ENCODE data around the gene C9orf78. TPM values are rescaled to one million over a fixed set of nuclear protein-coding genes. Genes with fewer than 3 reads are reported as not detected.

The C9orf78 gene
- total and polyA plus RNA-seq, 2 experiments from 2014 or later = 34.4 to 84.6 TPM

- peaks cover 23% of the 10 kb centered on the region for H3F3A ChIP-seq (replicated peaks; ENCODE audit: low read depth)
- TF ChIP-seq, protein P1, sequence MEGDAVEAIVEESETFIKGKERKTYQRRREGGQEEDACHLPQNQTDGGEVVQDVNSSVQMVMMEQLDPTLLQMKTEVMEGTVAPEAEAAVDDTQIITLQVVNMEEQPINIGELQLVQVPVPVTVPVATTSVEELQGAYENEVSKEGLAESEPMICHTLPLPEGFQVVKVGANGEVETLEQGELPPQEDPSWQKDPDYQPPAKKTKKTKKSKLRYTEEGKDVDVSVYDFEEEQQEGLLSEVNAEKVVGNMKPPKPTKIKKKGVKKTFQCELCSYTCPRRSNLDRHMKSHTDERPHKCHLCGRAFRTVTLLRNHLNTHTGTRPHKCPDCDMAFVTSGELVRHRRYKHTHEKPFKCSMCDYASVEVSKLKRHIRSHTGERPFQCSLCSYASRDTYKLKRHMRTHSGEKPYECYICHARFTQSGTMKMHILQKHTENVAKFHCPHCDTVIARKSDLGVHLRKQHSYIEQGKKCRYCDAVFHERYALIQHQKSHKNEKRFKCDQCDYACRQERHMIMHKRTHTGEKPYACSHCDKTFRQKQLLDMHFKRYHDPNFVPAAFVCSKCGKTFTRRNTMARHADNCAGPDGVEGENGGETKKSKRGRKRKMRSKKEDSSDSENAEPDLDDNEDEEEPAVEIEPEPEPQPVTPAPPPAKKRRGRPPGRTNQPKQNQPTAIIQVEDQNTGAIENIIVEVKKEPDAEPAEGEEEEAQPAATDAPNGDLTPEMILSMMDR (conservative IDR thresholded peaks at IDR 0.05; ENCODE audit: low read depth in 2 of 2) = peak in 1 of 2 experiments; percentile 24; a peak in 1 of 4 replicates
- TF ChIP-seq, protein P2, sequence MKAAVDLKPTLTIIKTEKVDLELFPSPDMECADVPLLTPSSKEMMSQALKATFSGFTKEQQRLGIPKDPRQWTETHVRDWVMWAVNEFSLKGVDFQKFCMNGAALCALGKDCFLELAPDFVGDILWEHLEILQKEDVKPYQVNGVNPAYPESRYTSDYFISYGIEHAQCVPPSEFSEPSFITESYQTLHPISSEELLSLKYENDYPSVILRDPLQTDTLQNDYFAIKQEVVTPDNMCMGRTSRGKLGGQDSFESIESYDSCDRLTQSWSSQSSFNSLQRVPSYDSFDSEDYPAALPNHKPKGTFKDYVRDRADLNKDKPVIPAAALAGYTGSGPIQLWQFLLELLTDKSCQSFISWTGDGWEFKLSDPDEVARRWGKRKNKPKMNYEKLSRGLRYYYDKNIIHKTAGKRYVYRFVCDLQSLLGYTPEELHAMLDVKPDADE (IDR thresholded peaks at IDR 0.05) = no peak
- TF ChIP-seq POLR2AphosphoS5 (IDR thresholded peaks at IDR 0.05; ENCODE audit: low read depth) (peak; percentile 89), CREB1 (CRISPR knock-in tag; IDR thresholded peaks at IDR 0.05; ENCODE audit: low read depth) (no peak), ZNF114 (CRISPR knock-in tag; IDR thresholded peaks at IDR 0.05) (no peak), NANOG (IDR thresholded peaks at IDR 0.05; ENCODE audit: borderline replicate concordance) (no peak)
- Mint-ChIP-seq H3K36me3 (ENCODE audit: low read depth) (peaks cover 8% of the 10 kb centered on the region; the same call in 1 of the 3 replicates), H3K4me3 (peak overlapping the region; percentile 66), H3K27me3 (ENCODE audit: insufficient read depth, low read depth, poor library complexity) (peaks cover 22% of the 10 kb centered on the region), H3K9me3 (no peaks in the 10 kb centered on the region), H3K4me1 (peaks cover 59% of the 10 kb centered on the region), H3K27ac (peak overlapping the region; percentile 93)
- H3K9me2 ChIP-seq (ENCODE audit: insufficient read depth) = no peaks in the 10 kb centered on the region
- peak overlapping the region; percentile 1; the same call in 1 of the 2 replicates for H2AFZ ChIP-seq
- H3K79me2 ChIP-seq (replicated peaks; ENCODE audit: insufficient read depth) = no peaks in the 10 kb centered on the region
- ATAC-seq (peak; percentile 80), DNase-seq (ENCODE audit: low spot score) (peak; percentile 97)
- H4K20me1 ChIP-seq (replicated peaks; ENCODE audit: insufficient read depth) = no peaks in the 10 kb centered on the region
- peak overlapping the region; percentile 76 for H3K4me2 ChIP-seq
- H3K36me3 ChIP-seq (ENCODE audit: insufficient read depth) = no peaks in the 10 kb centered on the region
- peaks cover 44% of the 10 kb centered on the region for H3K4me1 ChIP-seq (ENCODE audit: insufficient read depth)
- peak overlapping the region; percentile 46 for H3K4me3 ChIP-seq
- peak overlapping the region; percentile 71; the same call in 1 of the 2 replicates for H3K27ac ChIP-seq (ENCODE audit: low read depth)
- H3K27me3 ChIP-seq (ENCODE audit: insufficient read depth) = no peaks in the 10 kb centered on the region
These were observed 49.3 kb upstream of the C9orf78 start for GRCh38 chr9:129884220-129885017.

GRCh38 chr9:129881547-129882324, 46.7 kb upstream of the C9orf78 start:
- no peak overlapping the region for H2AFZ ChIP-seq
- TF ChIP-seq, protein P3, sequence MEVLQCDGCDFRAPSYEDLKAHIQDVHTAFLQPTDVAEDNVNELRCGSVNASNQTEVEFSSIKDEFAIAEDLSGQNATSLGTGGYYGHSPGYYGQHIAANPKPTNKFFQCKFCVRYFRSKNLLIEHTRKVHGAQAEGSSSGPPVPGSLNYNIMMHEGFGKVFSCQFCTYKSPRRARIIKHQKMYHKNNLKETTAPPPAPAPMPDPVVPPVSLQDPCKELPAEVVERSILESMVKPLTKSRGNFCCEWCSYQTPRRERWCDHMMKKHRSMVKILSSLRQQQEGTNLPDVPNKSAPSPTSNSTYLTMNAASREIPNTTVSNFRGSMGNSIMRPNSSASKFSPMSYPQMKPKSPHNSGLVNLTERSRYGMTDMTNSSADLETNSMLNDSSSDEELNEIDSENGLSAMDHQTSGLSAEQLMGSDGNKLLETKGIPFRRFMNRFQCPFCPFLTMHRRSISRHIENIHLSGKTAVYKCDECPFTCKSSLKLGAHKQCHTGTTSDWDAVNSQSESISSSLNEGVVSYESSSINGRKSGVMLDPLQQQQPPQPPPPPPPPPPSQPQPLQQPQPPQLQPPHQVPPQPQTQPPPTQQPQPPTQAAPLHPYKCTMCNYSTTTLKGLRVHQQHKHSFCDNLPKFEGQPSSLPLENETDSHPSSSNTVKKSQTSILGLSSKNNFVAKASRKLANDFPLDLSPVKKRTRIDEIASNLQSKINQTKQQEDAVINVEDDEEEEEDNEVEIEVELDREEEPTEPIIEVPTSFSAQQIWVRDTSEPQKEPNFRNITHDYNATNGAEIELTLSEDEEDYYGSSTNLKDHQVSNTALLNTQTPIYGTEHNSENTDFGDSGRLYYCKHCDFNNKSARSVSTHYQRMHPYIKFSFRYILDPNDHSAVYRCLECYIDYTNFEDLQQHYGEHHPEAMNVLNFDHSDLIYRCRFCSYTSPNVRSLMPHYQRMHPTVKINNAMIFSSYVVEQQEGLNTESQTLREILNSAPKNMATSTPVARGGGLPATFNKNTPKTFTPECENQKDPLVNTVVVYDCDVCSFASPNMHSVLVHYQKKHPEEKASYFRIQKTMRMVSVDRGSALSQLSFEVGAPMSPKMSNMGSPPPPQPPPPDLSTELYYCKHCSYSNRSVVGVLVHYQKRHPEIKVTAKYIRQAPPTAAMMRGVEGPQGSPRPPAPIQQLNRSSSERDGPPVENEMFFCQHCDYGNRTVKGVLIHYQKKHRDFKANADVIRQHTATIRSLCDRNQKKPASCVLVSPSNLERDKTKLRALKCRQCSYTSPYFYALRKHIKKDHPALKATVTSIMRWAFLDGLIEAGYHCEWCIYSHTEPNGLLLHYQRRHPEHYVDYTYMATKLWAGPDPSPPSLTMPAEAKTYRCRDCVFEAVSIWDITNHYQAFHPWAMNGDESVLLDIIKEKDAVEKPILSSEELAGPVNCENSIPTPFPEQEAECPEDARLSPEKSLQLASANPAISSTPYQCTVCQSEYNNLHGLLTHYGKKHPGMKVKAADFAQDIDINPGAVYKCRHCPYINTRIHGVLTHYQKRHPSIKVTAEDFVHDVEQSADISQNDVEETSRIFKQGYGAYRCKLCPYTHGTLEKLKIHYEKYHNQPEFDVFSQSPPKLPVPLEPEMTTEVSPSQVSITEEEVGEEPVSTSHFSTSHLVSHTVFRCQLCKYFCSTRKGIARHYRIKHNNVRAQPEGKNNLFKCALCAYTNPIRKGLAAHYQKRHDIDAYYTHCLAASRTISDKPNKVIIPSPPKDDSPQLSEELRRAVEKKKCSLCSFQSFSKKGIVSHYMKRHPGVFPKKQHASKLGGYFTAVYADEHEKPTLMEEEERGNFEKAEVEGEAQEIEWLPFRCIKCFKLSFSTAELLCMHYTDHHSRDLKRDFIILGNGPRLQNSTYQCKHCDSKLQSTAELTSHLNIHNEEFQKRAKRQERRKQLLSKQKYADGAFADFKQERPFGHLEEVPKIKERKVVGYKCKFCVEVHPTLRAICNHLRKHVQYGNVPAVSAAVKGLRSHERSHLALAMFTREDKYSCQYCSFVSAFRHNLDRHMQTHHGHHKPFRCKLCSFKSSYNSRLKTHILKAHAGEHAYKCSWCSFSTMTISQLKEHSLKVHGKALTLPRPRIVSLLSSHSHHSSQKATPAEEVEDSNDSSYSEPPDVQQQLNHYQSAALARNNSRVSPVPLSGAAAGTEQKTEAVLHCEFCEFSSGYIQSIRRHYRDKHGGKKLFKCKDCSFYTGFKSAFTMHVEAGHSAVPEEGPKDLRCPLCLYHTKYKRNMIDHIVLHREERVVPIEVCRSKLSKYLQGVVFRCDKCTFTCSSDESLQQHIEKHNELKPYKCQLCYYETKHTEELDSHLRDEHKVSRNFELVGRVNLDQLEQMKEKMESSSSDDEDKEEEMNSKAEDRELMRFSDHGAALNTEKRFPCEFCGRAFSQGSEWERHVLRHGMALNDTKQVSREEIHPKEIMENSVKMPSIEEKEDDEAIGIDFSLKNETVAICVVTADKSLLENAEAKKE (CRISPR knock-in tag; IDR thresholded peaks at IDR 0.05) = no peak
- TF ChIP-seq STAT1 (IDR thresholded peaks at IDR 0.05; ENCODE audit: unreplicated experiment) (no peak), JUNB (IDR thresholded peaks at IDR 0.05; ENCODE audit: unreplicated experiment) (no peak), NANOG (IDR thresholded peaks at IDR 0.05; ENCODE audit: borderline replicate concordance) (no peak)

More at GRCh38 chr9:129881547-129882324, 46.7 kb upstream of the C9orf78 start:
- H3F3A ChIP-seq (replicated peaks; ENCODE audit: low read depth) = peaks cover 8% of the 10 kb centered on the region
- H4K20me1 ChIP-seq (replicated peaks; ENCODE audit: insufficient read depth) = no peaks in the 10 kb centered on the region
- H3K27me3 Mint-ChIP-seq (ENCODE audit: insufficient read depth, low read depth, poor library complexity) = peaks cover 22% of the 10 kb centered on the region
- H3K4me3 ChIP-seq = no peak overlapping the region
- H3K4me1 Mint-ChIP-seq = peaks cover 37% of the 10 kb centered on the region
- no peaks in the 10 kb centered on the region for H3K36me3 ChIP-seq (ENCODE audit: insufficient read depth)
- no peak overlapping the region for H3K4me3 Mint-ChIP-seq
- H3K4me2 ChIP-seq = no peak overlapping the region
- H3K9me3 Mint-ChIP-seq = no peaks in the 10 kb centered on the region
- DNase-seq (ENCODE audit: low spot score) (no peak), ATAC-seq (no peak)
- H3K9me2 ChIP-seq (ENCODE audit: insufficient read depth) = no peaks in the 10 kb centered on the region
- no peaks in the 10 kb centered on the region for H3K36me3 Mint-ChIP-seq (ENCODE audit: low read depth)
- H3K79me2 ChIP-seq (replicated peaks; ENCODE audit: insufficient read depth) = no peaks in the 10 kb centered on the region
- no peak overlapping the region for H3K27ac ChIP-seq (ENCODE audit: low read depth)
- peaks cover 26% of the 10 kb centered on the region for H3K4me1 ChIP-seq (ENCODE audit: insufficient read depth)
- no peak overlapping the region for H3K27ac Mint-ChIP-seq
- H3K27me3 ChIP-seq (ENCODE audit: insufficient read depth) = no peaks in the 10 kb centered on the region
